ENCODE measurements around the gene GTSF1L. TPM values are rescaled to one million over a fixed set of nuclear protein-coding genes. Genes with fewer than 3 reads are reported as not detected.

GTSF1L gene
- total and polyA plus RNA-seq, 9 of the 15 experiments (the other 6 are each of a cell fraction or from before 2014, with no cell fraction given): not detected

DNA sequence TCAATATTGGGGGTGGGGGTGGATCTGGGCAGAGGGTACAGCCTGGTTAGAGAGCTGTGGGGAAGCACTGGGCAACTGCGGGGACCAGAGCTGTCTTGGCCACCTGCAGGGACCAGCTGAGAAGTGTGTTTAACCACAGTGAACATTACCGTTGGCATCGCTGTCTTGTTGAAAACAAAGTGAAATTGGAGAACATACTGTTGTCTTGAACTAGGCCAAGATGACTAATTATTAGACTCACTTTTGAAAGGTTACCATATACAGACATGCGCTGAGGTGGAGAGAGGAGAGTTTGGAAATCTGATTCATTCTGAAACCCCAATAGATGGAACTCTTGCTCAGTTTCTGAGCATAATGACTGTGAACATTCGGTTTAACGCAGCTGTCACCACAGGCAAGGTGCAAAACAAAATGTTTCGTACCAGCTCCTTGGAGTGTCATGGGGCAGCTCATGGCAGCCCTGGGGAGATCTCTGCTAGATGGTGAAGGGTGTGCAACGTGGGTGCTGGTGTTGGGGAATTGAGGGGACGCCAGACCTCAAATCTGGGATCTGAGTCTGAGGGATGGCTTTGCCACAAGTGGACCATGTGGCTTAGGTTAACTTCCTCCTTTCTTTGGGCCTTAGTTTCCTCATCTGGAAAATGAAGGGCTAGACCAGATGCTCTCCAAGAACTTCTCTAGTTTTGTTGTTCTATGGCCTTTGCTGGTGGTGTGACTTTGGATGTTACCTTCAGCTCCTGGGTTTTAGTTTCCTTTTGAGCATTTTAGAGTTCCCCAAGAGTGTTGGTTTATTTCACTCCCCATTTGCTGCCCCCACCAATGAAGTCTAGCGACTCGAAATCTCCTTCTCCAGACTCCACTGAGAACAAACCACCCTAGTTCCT, 24.6 kb upstream of the GTSF1L start:
- ATAC-seq (no peak), DNase-seq (ENCODE audit: extremely low read depth in 1 of 4, low spot score in 3 of 4) (no peak), FAIRE-seq (no peak)
- Histone ChIP-seq H2AFZ (ENCODE audit: low read depth, low read length) (no peak overlapping the region), H4K20me1 (replicated peaks; ENCODE audit: control insufficient read depth, insufficient read depth, low read length) (no peaks in the 10 kb centered on the region), H3K9me1 (ENCODE audit: control insufficient read depth, insufficient read depth, low read length) (no peaks in the 10 kb centered on the region), H3K4me3 (no peak overlapping the region), H3K27ac (ENCODE audit: extremely low read depth, low read depth, low read length) (no peak overlapping the region), H3K36me3 (ENCODE audit: control insufficient read depth, insufficient read depth, low read length) (no peaks in the 10 kb centered on the region), H3K27me3 (ENCODE audit: control insufficient read depth in 2 of 2, insufficient read depth in 2 of 2, low read length in 2 of 2) (peaks cover 10 to 41% of the 10 kb centered on the region in 2 experiments; a peak in 4 of 5 replicates), H3K4me2 (ENCODE audit: insufficient read depth, low read length) (no peak overlapping the region), H3K79me2 (ENCODE audit: control insufficient read depth, insufficient read depth, low read length) (no peaks in the 10 kb centered on the region), H3K9ac (ENCODE audit: insufficient read depth in 1 of 2, low read depth in 2 of 2, low read length in 2 of 2) (no peak overlapping the region), H3K9me3 (replicated peaks; ENCODE audit: control insufficient read depth, insufficient read depth, low read depth, low read length) (no peaks in the 10 kb centered on the region), H3K4me1 (replicated peaks in 1 of 2; ENCODE audit: control insufficient read depth in 2 of 2, insufficient read depth in 2 of 2, low read length in 2 of 2) (peaks cover 2 to 5% of the 10 kb centered on the region in 2 experiments; a peak in 3 of 5 replicates)
- 3% methylated on average over 11 of the region's 11 CpGs for WGBS (ENCODE audit: insufficient coverage, low coverage, missing lambda C conversion rate)
- ChIA-PET CTCF (ENCODE audit: low intra/inter-chr PET ratio) (no interaction called here), POLR2A (no interaction called here)
- in situ Hi-C loops (cut with MboI) (loop anchor here (5.0 kb wide), 1 partner anchor 331 kb away; no protein-coding TSS in a partner anchor), intact Hi-C loops (cut with micrococcal nuclease) (no loop called here)
- no TSS peak for BruUV-seq (replicated peaks)
- TF ChIP-seq PPARD (CRISPR knock-in tag; IDR thresholded peaks at IDR 0.05) (no peak), SNRNP70 (optimal IDR thresholded peaks at IDR 0.05; ENCODE audit: low read depth, low read length) (no peak), SPI1 (IDR thresholded peaks at IDR 0.05; ENCODE audit: borderline replicate concordance, low read depth, low read length) (no peak), KDM4B (IDR thresholded peaks at IDR 0.05; ENCODE audit: borderline replicate concordance in 2 of 2, low read depth in 1 of 2) (no peak), ZNF347 (CRISPR knock-in tag; IDR thresholded peaks at IDR 0.05; ENCODE audit: low read depth) (no peak), WHSC1 (IDR thresholded peaks at IDR 0.05; ENCODE audit: low read length) (no peak), EZH2 (IDR thresholded peaks at IDR 0.05; ENCODE audit: borderline replicate concordance, low read depth, low read length) (no peak), CHD4 (IDR thresholded peaks at IDR 0.05; ENCODE audit: insufficient read depth, insufficient replicate concordance, low read depth, low read length, poor library complexity, severe bottlenecking) (no peak)
- TF ChIP-seq, protein P1, sequence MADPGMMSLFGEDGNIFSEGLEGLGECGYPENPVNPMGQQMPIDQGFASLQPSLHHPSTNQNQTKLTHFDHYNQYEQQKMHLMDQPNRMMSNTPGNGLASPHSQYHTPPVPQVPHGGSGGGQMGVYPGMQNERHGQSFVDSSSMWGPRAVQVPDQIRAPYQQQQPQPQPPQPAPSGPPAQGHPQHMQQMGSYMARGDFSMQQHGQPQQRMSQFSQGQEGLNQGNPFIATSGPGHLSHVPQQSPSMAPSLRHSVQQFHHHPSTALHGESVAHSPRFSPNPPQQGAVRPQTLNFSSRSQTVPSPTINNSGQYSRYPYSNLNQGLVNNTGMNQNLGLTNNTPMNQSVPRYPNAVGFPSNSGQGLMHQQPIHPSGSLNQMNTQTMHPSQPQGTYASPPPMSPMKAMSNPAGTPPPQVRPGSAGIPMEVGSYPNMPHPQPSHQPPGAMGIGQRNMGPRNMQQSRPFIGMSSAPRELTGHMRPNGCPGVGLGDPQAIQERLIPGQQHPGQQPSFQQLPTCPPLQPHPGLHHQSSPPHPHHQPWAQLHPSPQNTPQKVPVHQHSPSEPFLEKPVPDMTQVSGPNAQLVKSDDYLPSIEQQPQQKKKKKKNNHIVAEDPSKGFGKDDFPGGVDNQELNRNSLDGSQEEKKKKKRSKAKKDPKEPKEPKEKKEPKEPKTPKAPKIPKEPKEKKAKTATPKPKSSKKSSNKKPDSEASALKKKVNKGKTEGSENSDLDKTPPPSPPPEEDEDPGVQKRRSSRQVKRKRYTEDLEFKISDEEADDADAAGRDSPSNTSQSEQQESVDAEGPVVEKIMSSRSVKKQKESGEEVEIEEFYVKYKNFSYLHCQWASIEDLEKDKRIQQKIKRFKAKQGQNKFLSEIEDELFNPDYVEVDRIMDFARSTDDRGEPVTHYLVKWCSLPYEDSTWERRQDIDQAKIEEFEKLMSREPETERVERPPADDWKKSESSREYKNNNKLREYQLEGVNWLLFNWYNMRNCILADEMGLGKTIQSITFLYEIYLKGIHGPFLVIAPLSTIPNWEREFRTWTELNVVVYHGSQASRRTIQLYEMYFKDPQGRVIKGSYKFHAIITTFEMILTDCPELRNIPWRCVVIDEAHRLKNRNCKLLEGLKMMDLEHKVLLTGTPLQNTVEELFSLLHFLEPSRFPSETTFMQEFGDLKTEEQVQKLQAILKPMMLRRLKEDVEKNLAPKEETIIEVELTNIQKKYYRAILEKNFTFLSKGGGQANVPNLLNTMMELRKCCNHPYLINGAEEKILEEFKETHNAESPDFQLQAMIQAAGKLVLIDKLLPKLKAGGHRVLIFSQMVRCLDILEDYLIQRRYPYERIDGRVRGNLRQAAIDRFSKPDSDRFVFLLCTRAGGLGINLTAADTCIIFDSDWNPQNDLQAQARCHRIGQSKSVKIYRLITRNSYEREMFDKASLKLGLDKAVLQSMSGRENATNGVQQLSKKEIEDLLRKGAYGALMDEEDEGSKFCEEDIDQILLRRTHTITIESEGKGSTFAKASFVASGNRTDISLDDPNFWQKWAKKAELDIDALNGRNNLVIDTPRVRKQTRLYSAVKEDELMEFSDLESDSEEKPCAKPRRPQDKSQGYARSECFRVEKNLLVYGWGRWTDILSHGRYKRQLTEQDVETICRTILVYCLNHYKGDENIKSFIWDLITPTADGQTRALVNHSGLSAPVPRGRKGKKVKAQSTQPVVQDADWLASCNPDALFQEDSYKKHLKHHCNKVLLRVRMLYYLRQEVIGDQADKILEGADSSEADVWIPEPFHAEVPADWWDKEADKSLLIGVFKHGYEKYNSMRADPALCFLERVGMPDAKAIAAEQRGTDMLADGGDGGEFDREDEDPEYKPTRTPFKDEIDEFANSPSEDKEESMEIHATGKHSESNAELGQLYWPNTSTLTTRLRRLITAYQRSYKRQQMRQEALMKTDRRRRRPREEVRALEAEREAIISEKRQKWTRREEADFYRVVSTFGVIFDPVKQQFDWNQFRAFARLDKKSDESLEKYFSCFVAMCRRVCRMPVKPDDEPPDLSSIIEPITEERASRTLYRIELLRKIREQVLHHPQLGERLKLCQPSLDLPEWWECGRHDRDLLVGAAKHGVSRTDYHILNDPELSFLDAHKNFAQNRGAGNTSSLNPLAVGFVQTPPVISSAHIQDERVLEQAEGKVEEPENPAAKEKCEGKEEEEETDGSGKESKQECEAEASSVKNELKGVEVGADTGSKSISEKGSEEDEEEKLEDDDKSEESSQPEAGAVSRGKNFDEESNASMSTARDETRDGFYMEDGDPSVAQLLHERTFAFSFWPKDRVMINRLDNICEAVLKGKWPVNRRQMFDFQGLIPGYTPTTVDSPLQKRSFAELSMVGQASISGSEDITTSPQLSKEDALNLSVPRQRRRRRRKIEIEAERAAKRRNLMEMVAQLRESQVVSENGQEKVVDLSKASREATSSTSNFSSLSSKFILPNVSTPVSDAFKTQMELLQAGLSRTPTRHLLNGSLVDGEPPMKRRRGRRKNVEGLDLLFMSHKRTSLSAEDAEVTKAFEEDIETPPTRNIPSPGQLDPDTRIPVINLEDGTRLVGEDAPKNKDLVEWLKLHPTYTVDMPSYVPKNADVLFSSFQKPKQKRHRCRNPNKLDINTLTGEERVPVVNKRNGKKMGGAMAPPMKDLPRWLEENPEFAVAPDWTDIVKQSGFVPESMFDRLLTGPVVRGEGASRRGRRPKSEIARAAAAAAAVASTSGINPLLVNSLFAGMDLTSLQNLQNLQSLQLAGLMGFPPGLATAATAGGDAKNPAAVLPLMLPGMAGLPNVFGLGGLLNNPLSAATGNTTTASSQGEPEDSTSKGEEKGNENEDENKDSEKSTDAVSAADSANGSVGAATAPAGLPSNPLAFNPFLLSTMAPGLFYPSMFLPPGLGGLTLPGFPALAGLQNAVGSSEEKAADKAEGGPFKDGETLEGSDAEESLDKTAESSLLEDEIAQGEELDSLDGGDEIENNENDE (IDR thresholded peaks at IDR 0.05; ENCODE audit: low read depth, low read length): no peak
